ENCODE measurements around the gene CEP131.
"Not testable (repeated sequence)": the region's sequence is repeated elsewhere in the genome, so short reads cannot be mapped to it uniquely, and the experiment has no call there.

Gene CEP131

GRCh38 chr17:81238815-81239713, 16.3 kb upstream of the CEP131 start, which contains the start of the genes NDUFAF8 and TEPSIN:
Gene NDUFAF8, plus strand, starts transcription at chr17:81239318. Its CDS starts 46 bp downstream, at chr17:81239364.
Gene TEPSIN, minus strand, starts transcription at chr17:81239055. Its CDS starts 22 bp downstream, at chr17:81239033.
- DNase-seq (ENCODE audit: low spot score) = peak; percentile 100

- DNase-seq (ENCODE audit: low spot score) = peak; percentile 20
Measured at GRCh38 chr17:81238490-81238814, 15.7 kb upstream of the CEP131 start.

- no peak for DNase-seq (ENCODE audit: low spot score)
Measured at GRCh38 chr17:81237591-81238489, 15.1 kb upstream of the CEP131 start.

GRCh38 chr17:81236784-81237183, 14.0 kb upstream of the CEP131 start:
- DNase-seq (ENCODE audit: low spot score) = no peak

- DNase-seq (ENCODE audit: low spot score) = no peak
Measured at GRCh38 chr17:81235822-81236740, 13.3 kb upstream of the CEP131 start.

GRCh38 chr17:81234940-81235821, 12.4 kb upstream of the CEP131 start:
- no peak for DNase-seq (ENCODE audit: low spot score)

GRCh38 chr17:81234506-81234855, 11.7 kb upstream of the CEP131 start:
- no peak for DNase-seq (ENCODE audit: low spot score)

- no peak for DNase-seq (ENCODE audit: low spot score)
Measured at GRCh38 chr17:81233811-81234505, 11.2 kb upstream of the CEP131 start.

GRCh38 chr17:81233316-81233715, 10.6 kb upstream of the CEP131 start:
- no peak for DNase-seq (ENCODE audit: low spot score)

- DNase-seq (ENCODE audit: low spot score) = no peak
Measured at GRCh38 chr17:81232616-81233241, 10.0 kb upstream of the CEP131 start.

- DNase-seq (ENCODE audit: low spot score) = no peak
Measured at GRCh38 chr17:81231766-81232581, 9.2 kb upstream of the CEP131 start.

- no peak for DNase-seq (ENCODE audit: low spot score)
Measured at GRCh38 chr17:81231121-81231645, 8.4 kb upstream of the CEP131 start.

- DNase-seq (ENCODE audit: low spot score) = no peak
Measured at GRCh38 chr17:81230043-81230820, 7.5 kb upstream of the CEP131 start.

- no peak for DNase-seq (ENCODE audit: low spot score)
Measured at GRCh38 chr17:81229666-81229920, 6.8 kb upstream of the CEP131 start.

- no peak for DNase-seq (ENCODE audit: low spot score)
Measured at GRCh38 chr17:81228834-81229665, 6.3 kb upstream of the CEP131 start.

GRCh38 chr17:81228420-81228819, 5.7 kb upstream of the CEP131 start:
- DNase-seq (ENCODE audit: low spot score) = no peak

GRCh38 chr17:81227630-81228029, 4.9 kb upstream of the CEP131 start:
- not testable (repeated sequence) for DNase-seq (ENCODE audit: low spot score)

Data from AG08395 (cell line).